NCI-H1105 (cell line): ENCODE measurements around the gene GPS1.

Experiments
- DNase-seq: peaks from one replicate; lab custom pipeline; 2025; lab: John Stamatoyannopoulos, UW

Gene GPS1

GRCh38 chr17:82059272-82060000 is 7.7 kb downstream of the GPS1 start:
- DNase-seq = no peak

- DNase-seq = no peak
Observed at GRCh38 chr17:82060001-82060380, 8.3 kb downstream of the GPS1 start.

DNA sequence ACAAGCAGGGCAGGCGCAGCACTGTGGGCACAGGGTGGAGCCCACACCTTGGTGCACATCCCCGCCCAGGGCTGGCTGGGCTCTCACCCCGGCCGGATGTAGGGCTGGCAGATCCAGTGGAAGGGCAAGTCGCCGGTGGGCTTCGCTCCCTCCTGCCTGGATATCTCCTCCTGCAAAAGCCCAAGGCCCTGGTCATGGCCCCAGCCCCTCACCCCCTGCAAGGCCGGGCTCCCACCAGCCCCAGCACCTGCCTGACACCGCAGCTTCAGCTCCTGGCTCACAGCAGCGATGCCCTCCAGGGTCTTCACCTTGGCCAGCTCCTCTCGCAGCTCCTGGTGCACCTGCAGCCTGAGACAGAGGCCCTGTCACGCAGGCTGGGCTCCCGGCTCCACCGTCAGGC is 8.9 kb downstream of the GPS1 start:
- no peak for DNase-seq

DNA sequence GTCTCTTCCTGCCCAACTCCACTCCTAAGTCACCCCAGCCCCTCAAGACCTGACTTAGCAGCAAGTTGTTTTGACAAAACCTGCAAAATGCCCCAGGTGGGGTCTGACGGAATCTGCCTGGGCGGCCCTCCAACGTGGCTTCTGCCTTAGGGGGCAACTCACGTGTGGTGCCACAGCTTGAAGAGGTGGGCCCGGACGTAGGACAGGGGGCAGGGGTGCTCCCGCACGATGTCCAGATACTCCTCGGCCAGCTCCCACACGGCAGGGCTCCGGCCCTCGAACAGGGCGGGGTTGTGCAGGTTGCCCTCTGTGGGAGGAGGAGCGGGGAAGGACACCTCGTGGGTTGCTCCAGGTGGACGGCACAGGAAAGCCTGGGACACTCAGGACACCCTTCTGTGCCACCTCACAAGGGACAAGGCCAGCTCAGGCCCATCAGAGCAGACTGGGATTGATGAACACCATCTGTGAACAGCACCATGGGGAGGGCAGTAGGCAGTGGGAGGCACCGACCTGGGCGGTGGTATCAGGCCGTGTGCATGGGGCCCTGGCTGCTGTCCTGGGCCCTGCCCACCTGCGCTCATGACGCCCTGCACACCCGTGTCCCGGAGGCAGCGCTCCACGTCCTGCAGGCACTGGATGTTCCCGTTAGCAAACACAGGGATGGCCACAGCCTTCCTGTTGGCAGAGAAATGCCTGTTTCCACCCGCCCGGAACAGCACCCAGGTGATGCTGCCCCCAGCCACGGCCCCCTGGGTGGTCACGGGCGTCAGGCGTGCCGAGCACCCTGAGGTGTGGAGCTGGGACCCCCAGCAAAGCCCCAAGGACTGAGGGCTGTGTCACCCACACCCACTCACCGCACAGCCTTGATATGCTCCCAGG is 9.6 kb downstream of the GPS1 start:
- DNase-seq = no peak

GRCh38 chr17:82062076-82062983 is 10.6 kb downstream of the GPS1 start:
- DNase-seq = no peak

- no peak for DNase-seq
Observed at GRCh38 chr17:82062984-82063368, 11.3 kb downstream of the GPS1 start.

GRCh38 chr17:82063424-82064415 is 12.0 kb downstream of the GPS1 start:
- no peak for DNase-seq

- DNase-seq = no peak
Observed at GRCh38 chr17:82064433-82065192, 12.9 kb downstream of the GPS1 start.

- DNase-seq = no peak
Observed at GRCh38 chr17:82065193-82065637, 13.5 kb downstream of the GPS1 start.

GRCh38 chr17:82065638-82066303 is 14.1 kb downstream of the GPS1 start, which contains the start of gene DUS1L:
DUS1L (minus strand) TSS chr17:82065804; CDS start chr17:82065059, 745 bp downstream.
- no peak for DNase-seq

- no peak for DNase-seq
Observed at GRCh38 chr17:82070611-82071010, 18.9 kb downstream of the GPS1 start.

GRCh38 chr17:82072827-82073226 is 21.1 kb downstream of the GPS1 start:
- DNase-seq = no peak

- no peak for DNase-seq
Observed at GRCh38 chr17:82073446-82073845, 21.7 kb downstream of the GPS1 start.

DNA sequence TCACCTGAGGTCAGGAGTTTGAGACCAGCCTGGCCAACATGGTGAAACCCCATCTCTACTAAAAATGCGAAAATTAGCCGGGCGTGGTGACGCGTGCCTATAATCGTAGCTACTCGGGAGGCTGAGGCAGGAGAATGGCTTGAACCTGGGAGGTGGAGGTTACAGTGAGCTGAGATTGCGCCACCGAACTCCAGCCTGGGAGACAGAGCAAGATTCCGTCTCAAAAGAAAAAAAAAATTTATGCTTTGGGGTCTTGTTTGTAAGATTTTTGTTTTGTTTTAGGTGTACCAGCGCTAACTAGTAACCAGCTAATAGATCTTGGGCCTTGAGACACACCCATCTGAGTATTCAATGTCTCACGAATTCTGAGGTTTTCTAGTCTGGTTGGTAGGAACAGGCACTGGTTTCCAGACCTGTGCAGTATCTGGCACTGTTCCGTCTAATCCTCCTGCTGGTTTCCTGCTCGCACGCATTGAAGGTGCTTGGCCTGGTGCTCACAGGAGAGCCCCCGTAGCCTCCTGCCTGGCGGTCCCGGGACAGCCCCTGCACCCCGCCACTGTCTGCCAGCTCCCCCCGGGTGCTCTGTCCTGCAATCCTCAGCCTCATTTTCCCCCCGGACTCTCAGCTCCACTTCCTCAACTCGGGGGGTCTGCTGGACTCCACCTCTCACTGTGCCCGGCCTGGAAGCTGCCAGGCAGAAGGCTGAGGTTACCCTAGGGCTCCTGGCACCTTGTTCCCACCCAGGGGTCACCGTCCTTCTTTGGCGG is 24.5 kb downstream of the GPS1 start:
- DNase-seq = no peak

DNA sequence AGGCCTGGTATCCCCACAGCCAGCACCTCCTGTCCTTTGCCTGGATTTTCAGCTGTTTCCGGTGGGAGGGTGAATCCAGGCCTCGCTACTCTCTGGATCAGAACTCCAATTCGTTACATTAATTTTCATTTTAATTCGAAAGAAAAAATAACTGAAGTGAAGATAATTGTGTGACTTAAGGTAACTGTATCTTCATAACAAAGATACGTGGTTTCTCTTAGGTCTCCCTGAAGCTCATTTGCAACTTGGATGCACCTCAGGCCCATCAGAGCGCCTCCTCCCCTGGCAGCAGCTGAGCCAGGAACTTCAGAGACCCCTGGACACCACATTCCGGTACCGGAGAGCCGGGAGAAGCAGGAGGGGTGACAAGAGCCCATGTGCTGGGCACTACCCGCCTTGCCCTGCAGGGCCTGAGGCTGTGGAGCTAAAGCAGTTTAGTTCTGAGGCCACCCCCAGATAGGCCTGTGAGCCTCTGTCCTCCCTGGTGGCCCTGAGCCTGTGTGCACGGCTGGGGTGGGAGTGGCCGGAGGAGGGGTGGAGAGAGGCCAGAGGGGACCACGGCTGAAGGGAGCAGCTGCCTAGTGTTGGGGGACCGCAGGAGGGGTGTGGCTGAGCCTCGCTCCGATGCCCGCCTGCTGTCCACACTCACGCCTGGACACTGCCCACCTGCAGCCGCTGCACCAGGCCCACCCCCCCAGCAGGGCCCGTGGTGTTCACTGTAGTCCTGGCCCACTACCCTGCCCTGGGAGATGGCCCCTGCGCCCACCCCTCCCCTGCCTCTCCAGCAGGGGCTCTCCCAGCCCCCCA is 25.3 kb downstream of the GPS1 start:
- no peak for DNase-seq

- no peak for DNase-seq
Observed at GRCh38 chr17:82077617-82078358, 26.1 kb downstream of the GPS1 start.

- DNase-seq = no peak
Observed at GRCh38 chr17:82078433-82078832, 26.7 kb downstream of the GPS1 start.
